ENCODE measurements around the gene IL4. TPM values are rescaled to one million over a fixed set of nuclear protein-coding genes. Genes with fewer than 3 reads are reported as not detected.

The IL4 gene
- total RNA-seq, 4 donors from 2014 or later: not detected

GRCh38 chr5:132639706-132640130 is 34.1 kb upstream of the IL4 start:
- ATAC-seq (ENCODE audit: low FRiP score) (no peak), DNase-seq (ENCODE audit: low spot score) (no peak)
- no peak for TF ChIP-seq CTCF (IDR thresholded peaks at IDR 0.05)

GRCh38 chr5:132640613-132641012 is 33.2 kb upstream of the IL4 start:
- TF ChIP-seq CTCF (IDR thresholded peaks at IDR 0.05): no peak
- ATAC-seq (ENCODE audit: low FRiP score) (no peak), DNase-seq (ENCODE audit: low spot score) (no peak)

GRCh38 chr5:132641241-132641723 is 32.5 kb upstream of the IL4 start:
- ATAC-seq (ENCODE audit: low FRiP score) (no peak), DNase-seq (ENCODE audit: low spot score) (no peak)
- no peak for TF ChIP-seq CTCF (IDR thresholded peaks at IDR 0.05)

- DNase-seq (ENCODE audit: low spot score): no peak
- TF ChIP-seq CTCF (IDR thresholded peaks at IDR 0.05): no peak
- ATAC-seq (ENCODE audit: low FRiP score): no peak
Observed at GRCh38 chr5:132641841-132642240, 31.9 kb upstream of the IL4 start.

- ATAC-seq (ENCODE audit: low FRiP score) (no peak), DNase-seq (ENCODE audit: low spot score) (no peak)
- no peak for TF ChIP-seq CTCF (IDR thresholded peaks at IDR 0.05)
Observed at GRCh38 chr5:132644177-132644576, 29.6 kb upstream of the IL4 start.

GRCh38 chr5:132646583-132647266 is 27.1 kb upstream of the IL4 start:
- no peak for TF ChIP-seq CTCF (IDR thresholded peaks at IDR 0.05)
- DNase-seq (ENCODE audit: low spot score): no peak
- ATAC-seq (ENCODE audit: low FRiP score): no peak

- no peak for DNase-seq (ENCODE audit: low spot score)
- no peak for TF ChIP-seq CTCF (IDR thresholded peaks at IDR 0.05)
- ATAC-seq (ENCODE audit: low FRiP score): no peak
Observed at GRCh38 chr5:132647473-132647872, 26.3 kb upstream of the IL4 start.
